Right lobe of liver (tissue), 6 donors: ENCODE data around the gene OVCH1. TPM values are rescaled to one million over a fixed set of nuclear protein-coding genes. Genes with fewer than 3 reads are reported as not detected.

ENCODE experiments used
- ATAC-seq, 4 donors: fragments of 200-7000 bp; cut with Tn5 transposase; one replicate each; pipeline ENCODE4 v1.9.1; 2020; ENCODE audit warnings: mild to moderate bottlenecking in 4 of 4, moderate library complexity in 4 of 4
- DNase-seq, 3 donors: peaks; one replicate each; pipeline ENCODE4 v3.0.0-alpha.2; 2020
- H3K27ac ChIP-seq, 3 donors: fragments of 200-600 bp; one replicate each; pipeline ENCODE4 v1.8.0; 2022
- H3K27me3 ChIP-seq, 2 donors: fragments of 200-600 bp; one replicate each; pipeline ENCODE4 v1.8.0; 2022
- H3K36me3 ChIP-seq, 4 donors: fragments of 200-600 bp; sonication (generic) in 1 of 4; one replicate each; pipeline versions ENCODE4 v1.5.1 to v1.8.0; 2017 to 2022; ENCODE audit warnings: control low read depth in 1 of 4
- H3K4me1 ChIP-seq, 4 donors: fragments of 200-600 bp; sonication (generic) in 1 of 4; one replicate each; pipeline versions ENCODE4 v1.5.1 to v1.8.0; 2017 to 2022; ENCODE audit warnings: control low read depth in 1 of 4
- H3K4me3 ChIP-seq, 3 donors: fragments of 200-600 bp; one replicate each; pipeline ENCODE4 v1.8.0; 2022
- H3K9me3 ChIP-seq, 4 donors: fragments of 200-600 bp; sonication (generic) in 1 of 4; one replicate each; pipeline versions ENCODE4 v1.5.1 to v1.8.0; 2017 to 2022; ENCODE audit warnings: control low read depth in 1 of 4
- POLR2A ChIP-seq: fragments of 450-650 bp; IDR thresholded peaks from one replicate; pipeline ENCODE4 v1.6.1; 2017; ENCODE audit warnings: antibody characterized with exemption, mild to moderate bottlenecking
- WGBS: methylation state at CpG from one replicate; pipeline ENCODE4 v1.1.6; 2018; ENCODE audit warnings: low coverage, low lambda C conversion rate; ENCODE audit not compliant: insufficient coverage; ENCODE audit errors: missing lambda C conversion rate; 5-methylcytosine and 5-hydroxymethylcytosine counted together
- intact Hi-C, 2 donors: fragments of 100-400 bp; cut with DNase I; formaldehyde crosslinking; loops; one replicate each; pipeline versions ENCODE4 v1.11.2 to v1.14.1; 2022
- total RNA-seq, 6 experiments: library from RNA; depleted of rRNA in 2 of 6; stranded (reverse); fragments of >200 nt in 2 of 6; fragmentation: NEBNext Ultra II Directional in 3 of 6; extraction: Animal tissue kit (Norgen Biotek cat#: 25700) in 3 of 6; gene quantifications; one replicate each; pipeline versions ENCODE4 v1.1.0 to v1.2.4, GENCODE V29; 2016 to 2023
- TF ChIP-seq, protein P1 (sequence below), 4 donors: fragments of 200-600 bp in 3 of 4; fragments of 450-650 bp in 1 of 4; IDR thresholded peaks; one replicate each; pipeline versions ENCODE4 v1.5.1 to v1.8.0; 2016 to 2022; ENCODE audit warnings: antibody characterized with exemption in 4 of 4, mild to moderate bottlenecking in 2 of 4
- donor health status: DM: no; HTN: yes; CAD: no.
- donor health status: DM: no; HTN: no; CAD: no.
- donor health status: DM: no; HTN: no; CAD: no.
- donor health status: DM: no; HTN: yes; CAD: no.
- donor health status: DM: no; HTN: yes; CAD: no.

OVCH1 gene
- total RNA-seq, 6 experiments from 2014 or later = 0.05 TPM; not detected in 5

GRCh38 chr12:29544428-29545101 is 47.1 kb upstream of the OVCH1 start:
- H3K27ac ChIP-seq = no peak overlapping the region
- no peaks in the 10 kb centered on the region for H3K27me3 ChIP-seq
- intact Hi-C loops = no loop called here
- ATAC-seq = no peak
- H3K9me3 ChIP-seq = no peaks in the 10 kb centered on the region
- no peak overlapping the region for H3K4me3 ChIP-seq
- WGBS = 74% methylated on average over 6 of the region's 6 CpGs
- no peak for TF ChIP-seq POLR2A
- TF ChIP-seq, protein P1, sequence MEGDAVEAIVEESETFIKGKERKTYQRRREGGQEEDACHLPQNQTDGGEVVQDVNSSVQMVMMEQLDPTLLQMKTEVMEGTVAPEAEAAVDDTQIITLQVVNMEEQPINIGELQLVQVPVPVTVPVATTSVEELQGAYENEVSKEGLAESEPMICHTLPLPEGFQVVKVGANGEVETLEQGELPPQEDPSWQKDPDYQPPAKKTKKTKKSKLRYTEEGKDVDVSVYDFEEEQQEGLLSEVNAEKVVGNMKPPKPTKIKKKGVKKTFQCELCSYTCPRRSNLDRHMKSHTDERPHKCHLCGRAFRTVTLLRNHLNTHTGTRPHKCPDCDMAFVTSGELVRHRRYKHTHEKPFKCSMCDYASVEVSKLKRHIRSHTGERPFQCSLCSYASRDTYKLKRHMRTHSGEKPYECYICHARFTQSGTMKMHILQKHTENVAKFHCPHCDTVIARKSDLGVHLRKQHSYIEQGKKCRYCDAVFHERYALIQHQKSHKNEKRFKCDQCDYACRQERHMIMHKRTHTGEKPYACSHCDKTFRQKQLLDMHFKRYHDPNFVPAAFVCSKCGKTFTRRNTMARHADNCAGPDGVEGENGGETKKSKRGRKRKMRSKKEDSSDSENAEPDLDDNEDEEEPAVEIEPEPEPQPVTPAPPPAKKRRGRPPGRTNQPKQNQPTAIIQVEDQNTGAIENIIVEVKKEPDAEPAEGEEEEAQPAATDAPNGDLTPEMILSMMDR (IDR thresholded peaks at IDR 0.05) = no peak
- no peaks in the 10 kb centered on the region for H3K36me3 ChIP-seq
- H3K4me1 ChIP-seq = peaks cover 0 to 14% (median 0%) of the 10 kb centered on the region in 4 donors
- DNase-seq = no peak

DNA sequence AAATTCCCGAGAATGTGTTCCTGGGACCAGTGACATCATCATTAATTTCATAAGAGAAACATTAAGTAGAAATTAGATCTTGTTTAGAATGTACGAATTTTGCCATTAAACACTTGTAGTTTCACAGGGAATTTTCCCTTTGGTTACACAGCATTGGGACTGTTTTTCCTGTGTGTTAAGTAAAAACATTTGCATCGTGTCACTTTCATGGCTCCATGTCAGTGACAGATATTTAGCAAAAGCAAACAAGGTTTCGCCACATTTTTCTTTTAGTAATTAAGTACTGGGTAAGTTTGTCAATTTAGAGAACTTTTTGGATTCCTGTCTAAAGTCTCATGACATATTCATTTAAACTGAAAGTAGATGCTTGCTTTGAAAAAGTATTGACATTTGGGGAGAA is 45.5 kb upstream of the OVCH1 start:
- H3K27ac ChIP-seq = no peak overlapping the region
- DNase-seq = no peak
- no peaks in the 10 kb centered on the region for H3K9me3 ChIP-seq
- H3K4me1 ChIP-seq = peaks cover 0 to 14% (median 0%) of the 10 kb centered on the region in 4 donors
- intact Hi-C loops = no loop called here
- ATAC-seq = no peak
- no peak for TF ChIP-seq POLR2A
- TF ChIP-seq, protein P1 (IDR thresholded peaks at IDR 0.05) = no peak
- H3K27me3 ChIP-seq = no peaks in the 10 kb centered on the region
- no peak overlapping the region for H3K4me3 ChIP-seq
- 62% methylated on average over 4 of the region's 4 CpGs for WGBS
- H3K36me3 ChIP-seq = no peaks in the 10 kb centered on the region

DNA sequence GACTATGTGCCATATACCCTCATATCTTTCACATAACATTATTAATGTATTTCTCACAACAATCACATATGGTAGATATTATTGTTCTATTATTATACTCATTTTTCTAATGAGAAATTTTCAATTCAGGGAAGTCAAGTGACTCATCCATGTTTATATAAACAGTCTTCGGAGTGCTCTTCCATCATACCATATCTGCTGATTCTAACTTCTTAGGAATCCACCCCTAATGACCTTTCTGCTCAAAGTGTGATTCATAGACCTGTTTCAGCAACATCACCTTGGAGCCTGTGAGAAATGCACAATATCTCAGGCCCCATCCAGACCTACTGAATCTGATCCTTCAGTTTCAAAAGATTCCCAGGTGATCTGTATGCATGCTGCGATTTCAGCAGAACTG is 39.8 kb upstream of the OVCH1 start:
- no peaks in the 10 kb centered on the region for H3K36me3 ChIP-seq
- H3K4me1 ChIP-seq = no peaks in the 10 kb centered on the region
- intact Hi-C loops = no loop called here
- 72% methylated on average over 2 of the region's 2 CpGs for WGBS
- H3K27ac ChIP-seq = no peak overlapping the region
- no peaks in the 10 kb centered on the region for H3K27me3 ChIP-seq
- no peak for ATAC-seq
- no peaks in the 10 kb centered on the region for H3K9me3 ChIP-seq
- TF ChIP-seq, protein P1 (IDR thresholded peaks at IDR 0.05) = no peak
- TF ChIP-seq POLR2A = no peak
- H3K4me3 ChIP-seq = no peak overlapping the region
- no peak for DNase-seq

GRCh38 chr12:29534935-29535334 is 37.4 kb upstream of the OVCH1 start:
- TF ChIP-seq POLR2A = no peak
- TF ChIP-seq, protein P1 (IDR thresholded peaks at IDR 0.05) = no peak
- peak in 3 of 4 donors; percentile 43 to 57 (median 49) for ATAC-seq
- no peak overlapping the region for H3K27ac ChIP-seq
- intact Hi-C loops = no loop called here
- 77% methylated on average over 2 of the region's 2 CpGs for WGBS
- no peaks in the 10 kb centered on the region for H3K36me3 ChIP-seq
- no peak for DNase-seq
- H3K9me3 ChIP-seq = no peaks in the 10 kb centered on the region
- H3K27me3 ChIP-seq = no peaks in the 10 kb centered on the region
- H3K4me1 ChIP-seq = no peaks in the 10 kb centered on the region
- no peak overlapping the region for H3K4me3 ChIP-seq
